ENCODE data around the gene NFIC. TPM values are rescaled to one million over a fixed set of nuclear protein-coding genes. Genes with fewer than 3 reads are reported as not detected.
A peak's percentile ranks its signal among the peaks of the same experiment; 100 is the strongest.

The NFIC gene
- total and polyA plus RNA-seq, 10 of the 15 experiments (the other 5 are each of a cell fraction or from before 2014, with no cell fraction given): 0.71 to 53.5 (median 10.2) TPM

DNA sequence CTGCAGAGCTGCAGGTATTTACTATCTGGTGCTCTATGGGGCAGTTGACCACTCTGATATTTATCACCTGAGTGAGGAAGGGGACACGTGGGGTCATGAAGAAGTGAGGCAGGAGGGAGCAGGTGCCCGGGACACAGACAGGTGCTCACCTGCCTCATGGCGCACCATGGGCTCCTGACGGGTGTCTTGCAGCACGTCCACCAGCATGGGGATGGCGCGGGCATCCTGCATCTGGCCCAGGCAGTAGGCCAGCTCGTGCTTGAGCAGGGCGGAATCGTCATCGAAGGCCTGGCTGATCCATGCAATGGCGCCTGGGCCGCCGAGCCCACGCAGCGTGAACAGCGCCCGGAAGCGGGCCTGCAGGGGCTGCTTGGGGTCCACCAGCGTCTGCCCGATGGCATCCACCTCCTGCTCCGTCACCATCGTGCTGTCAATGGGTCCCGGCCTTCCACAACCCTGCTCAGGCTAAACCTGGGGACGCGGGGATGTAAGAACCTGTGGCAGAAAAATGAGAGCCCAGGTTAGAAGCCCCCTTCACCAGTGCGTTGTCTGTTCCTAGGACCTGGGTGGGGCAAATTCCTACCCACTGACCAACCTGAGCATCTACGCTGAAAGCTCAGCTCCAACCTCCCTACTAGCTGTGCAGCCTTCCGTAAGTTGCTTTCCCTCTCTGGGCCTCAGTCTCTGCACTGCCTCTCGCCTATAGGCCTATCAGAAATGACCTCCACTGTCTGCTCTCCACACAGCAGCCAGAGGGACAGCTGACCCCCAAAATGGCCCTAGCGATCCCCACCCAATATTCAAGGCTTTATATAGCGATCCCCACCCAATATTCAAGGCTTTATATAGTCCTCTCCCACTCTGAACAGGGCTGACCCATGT is 130.2 kb downstream of the NFIC start:
- Histone ChIP-seq H3K27me3 (replicated peaks in 1 of 2; ENCODE audit: control insufficient read depth in 2 of 2, insufficient read depth in 2 of 2, low read length in 1 of 2) (no peaks in the 10 kb centered on the region), H3K79me2 (ENCODE audit: control insufficient read depth, insufficient read depth, low read length) (peaks cover 16% of the 10 kb centered on the region), H3K4me1 (ENCODE audit: control insufficient read depth, insufficient read depth, low read length) (peaks cover 2% of the 10 kb centered on the region; the same call in 1 of the 2 replicates), H3K27ac (ENCODE audit: control insufficient read depth, insufficient read depth) (no peak overlapping the region), H3K9me3 (replicated peaks; ENCODE audit: control insufficient read depth, insufficient read depth, low read length) (no peaks in the 10 kb centered on the region; the same call in 2 of the 3 replicates), H3K36me3 (ENCODE audit: control insufficient read depth in 2 of 2, insufficient read depth in 2 of 2, low read length in 1 of 2) (peaks cover 6 to 17% of the 10 kb centered on the region in 2 experiments), H3K4me2 (ENCODE audit: control insufficient read depth, insufficient read depth) (no peak overlapping the region), H2AFZ (ENCODE audit: control insufficient read depth, low read depth, low read length) (no peak overlapping the region), H3K9ac (ENCODE audit: control insufficient read depth, insufficient read depth, low read length) (no peak overlapping the region), H4K20me1 (ENCODE audit: control insufficient read depth, insufficient read depth) (no peaks in the 10 kb centered on the region), H3K4me3 (no peak overlapping the region)
- ATAC-seq (no peak), FAIRE-seq (no peak), DNase-seq (ENCODE audit: low read depth, low spot score) (no peak)
- WGBS (ENCODE audit: insufficient coverage, insufficient replicate concordance, low lambda C conversion rate, missing lambda C conversion rate): 96% methylated on average over 32 of the region's 32 CpGs
- ChIA-PET RAD21 (ENCODE audit: unreplicated experiment) (no interaction called here), POLR2A (interaction anchor here (0.5 kb wide), 1 partner anchor 58 kb away, joined by 3 read pairs; no protein-coding TSS in a partner anchor), CTCF (interaction anchor here (1.4 kb wide), 1 partner anchor 12 kb away, joined by 6 read pairs; no protein-coding TSS in a partner anchor), SMC1A (ENCODE audit: uncharacterized antibody, unreplicated experiment) (no interaction called here)
- TF ChIP-seq NFYB (IDR thresholded peaks at IDR 0.05; ENCODE audit: insufficient read depth, low read depth, low read length): no peak
- peak in 1 of 2 experiments; percentile 6; a peak in 1 of 4 replicates for TF ChIP-seq SRF (IDR thresholded peaks at IDR 0.05; ENCODE audit: low read depth in 2 of 2, low read length in 2 of 2)
- no peak for TF ChIP-seq SP1 (IDR thresholded peaks at IDR 0.05; ENCODE audit: low read depth, low read length)
- no TSS peak for BruUV-seq (replicated peaks)
- intact Hi-C loops (cut with micrococcal nuclease; ENCODE audit: unreplicated experiment) (no loop called here), in situ Hi-C loops (cut with MboI) (no loop called here)

GRCh38 chr19:3497757-3498520 is 131.6 kb downstream of the NFIC start:
- H4K20me1 ChIP-seq (ENCODE audit: control insufficient read depth, insufficient read depth): no peaks in the 10 kb centered on the region
- peaks cover 6 to 12% of the 10 kb centered on the region in 2 experiments for H3K36me3 ChIP-seq (ENCODE audit: control insufficient read depth in 2 of 2, insufficient read depth in 2 of 2, low read length in 1 of 2)
- ChIA-PET CTCF (interaction anchor here (1.4 kb wide), 1 partner anchor 13 kb away, joined by 6 read pairs; no protein-coding TSS in a partner anchor), POLR2A (no interaction called here), SMC1A (ENCODE audit: uncharacterized antibody, unreplicated experiment) (no interaction called here), RAD21 (ENCODE audit: unreplicated experiment) (interaction anchor here (0.7 kb wide), 1 partner anchor 30 kb away, joined by 3 read pairs; no protein-coding TSS in a partner anchor)
- H3K4me3 ChIP-seq: no peak overlapping the region
- BruUV-seq (replicated peaks): no TSS peak
- intact Hi-C loops (cut with micrococcal nuclease; ENCODE audit: unreplicated experiment) (no loop called here), in situ Hi-C loops (cut with MboI) (no loop called here)
- H3K9me3 ChIP-seq (replicated peaks; ENCODE audit: control insufficient read depth, insufficient read depth, low read length): no peaks in the 10 kb centered on the region; the same call in 2 of the 3 replicates
- H2AFZ ChIP-seq (ENCODE audit: control insufficient read depth, low read depth, low read length): no peak overlapping the region
- H3K27me3 ChIP-seq (replicated peaks in 1 of 2; ENCODE audit: control insufficient read depth in 2 of 2, insufficient read depth in 2 of 2, low read length in 1 of 2): no peaks in the 10 kb centered on the region
- H3K4me1 ChIP-seq (ENCODE audit: control insufficient read depth, insufficient read depth, low read length): peaks cover 2% of the 10 kb centered on the region; the same call in 1 of the 2 replicates
- ATAC-seq (no peak), DNase-seq (ENCODE audit: low read depth, low spot score) (no peak), FAIRE-seq (no peak)
- H3K4me2 ChIP-seq (ENCODE audit: control insufficient read depth, insufficient read depth): no peak overlapping the region
- no peak overlapping the region for H3K9ac ChIP-seq (ENCODE audit: control insufficient read depth, insufficient read depth, low read length)
- 100% methylated on average over 5 of the region's 5 CpGs for WGBS (ENCODE audit: insufficient coverage, insufficient replicate concordance, low lambda C conversion rate, missing lambda C conversion rate)
- H3K27ac ChIP-seq (ENCODE audit: control insufficient read depth, insufficient read depth): no peak overlapping the region
- H3K79me2 ChIP-seq (ENCODE audit: control insufficient read depth, insufficient read depth, low read length): peaks cover 16% of the 10 kb centered on the region
- TF ChIP-seq, protein P1, sequence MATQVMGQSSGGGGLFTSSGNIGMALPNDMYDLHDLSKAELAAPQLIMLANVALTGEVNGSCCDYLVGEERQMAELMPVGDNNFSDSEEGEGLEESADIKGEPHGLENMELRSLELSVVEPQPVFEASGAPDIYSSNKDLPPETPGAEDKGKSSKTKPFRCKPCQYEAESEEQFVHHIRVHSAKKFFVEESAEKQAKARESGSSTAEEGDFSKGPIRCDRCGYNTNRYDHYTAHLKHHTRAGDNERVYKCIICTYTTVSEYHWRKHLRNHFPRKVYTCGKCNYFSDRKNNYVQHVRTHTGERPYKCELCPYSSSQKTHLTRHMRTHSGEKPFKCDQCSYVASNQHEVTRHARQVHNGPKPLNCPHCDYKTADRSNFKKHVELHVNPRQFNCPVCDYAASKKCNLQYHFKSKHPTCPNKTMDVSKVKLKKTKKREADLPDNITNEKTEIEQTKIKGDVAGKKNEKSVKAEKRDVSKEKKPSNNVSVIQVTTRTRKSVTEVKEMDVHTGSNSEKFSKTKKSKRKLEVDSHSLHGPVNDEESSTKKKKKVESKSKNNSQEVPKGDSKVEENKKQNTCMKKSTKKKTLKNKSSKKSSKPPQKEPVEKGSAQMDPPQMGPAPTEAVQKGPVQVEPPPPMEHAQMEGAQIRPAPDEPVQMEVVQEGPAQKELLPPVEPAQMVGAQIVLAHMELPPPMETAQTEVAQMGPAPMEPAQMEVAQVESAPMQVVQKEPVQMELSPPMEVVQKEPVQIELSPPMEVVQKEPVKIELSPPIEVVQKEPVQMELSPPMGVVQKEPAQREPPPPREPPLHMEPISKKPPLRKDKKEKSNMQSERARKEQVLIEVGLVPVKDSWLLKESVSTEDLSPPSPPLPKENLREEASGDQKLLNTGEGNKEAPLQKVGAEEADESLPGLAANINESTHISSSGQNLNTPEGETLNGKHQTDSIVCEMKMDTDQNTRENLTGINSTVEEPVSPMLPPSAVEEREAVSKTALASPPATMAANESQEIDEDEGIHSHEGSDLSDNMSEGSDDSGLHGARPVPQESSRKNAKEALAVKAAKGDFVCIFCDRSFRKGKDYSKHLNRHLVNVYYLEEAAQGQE (IDR thresholded peaks at IDR 0.05; ENCODE audit: low read depth, low read length): no peak
- TF ChIP-seq ZBED1 (IDR thresholded peaks at IDR 0.05; ENCODE audit: borderline replicate concordance) (no peak), CHD1 (IDR thresholded peaks at IDR 0.05; ENCODE audit: low read depth, low read length) (no peak), HDGF (IDR thresholded peaks at IDR 0.05) (no peak), MEF2A (IDR thresholded peaks at IDR 0.05; ENCODE audit: insufficient read depth, low read depth, low read length) (no peak), ZNF274 (IDR thresholded peaks at IDR 0.05; ENCODE audit: insufficient read depth, insufficient read length) (no peak), EED (IDR thresholded peaks at IDR 0.05; ENCODE audit: low read depth) (no peak), JUND (IDR thresholded peaks at IDR 0.05; ENCODE audit: low read depth, low read length) (no peak), ZNF24 (IDR thresholded peaks at IDR 0.05) (no peak), SP1 (IDR thresholded peaks at IDR 0.05; ENCODE audit: low read depth, low read length) (no peak)
